ENCODE measurements around the gene PLEKHM2.

The PLEKHM2 gene

GRCh38 chr1:15727021-15727420, 42.9 kb downstream of the PLEKHM2 start:
- no peak for DNase-seq

GRCh38 chr1:15727424-15727823, 43.3 kb downstream of the PLEKHM2 start:
- DNase-seq: no peak

- DNase-seq: no peak
Observed at GRCh38 chr1:15727866-15728534, 43.9 kb downstream of the PLEKHM2 start.

GRCh38 chr1:15728937-15729657, 45.0 kb downstream of the PLEKHM2 start:
- no peak for DNase-seq

GRCh38 chr1:15730423-15730822, 46.3 kb downstream of the PLEKHM2 start:
- DNase-seq: no peak

GRCh38 chr1:15730936-15731335, 46.8 kb downstream of the PLEKHM2 start:
- no peak for DNase-seq

- DNase-seq: no peak
Observed at GRCh38 chr1:15731735-15732685, 47.9 kb downstream of the PLEKHM2 start.

- DNase-seq: no peak
Observed at GRCh38 chr1:15732686-15733081, 48.6 kb downstream of the PLEKHM2 start.

- DNase-seq: no peak
Observed at GRCh38 chr1:15733218-15733725, 49.2 kb downstream of the PLEKHM2 start.

GRCh38 chr1:15733726-15734226, 49.7 kb downstream of the PLEKHM2 start:
- DNase-seq: no peak

- no peak for DNase-seq
Observed at GRCh38 chr1:15734296-15734695, 50.2 kb downstream of the PLEKHM2 start.

GRCh38 chr1:15734901-15735300, 50.8 kb downstream of the PLEKHM2 start:
- DNase-seq: no peak

- DNase-seq: no peak
Observed at GRCh38 chr1:15735304-15736037, 51.4 kb downstream of the PLEKHM2 start.

GRCh38 chr1:15736038-15736891, 52.1 kb downstream of the PLEKHM2 start, which contains the start of gene SLC25A34:
Gene SLC25A34 (plus strand): TSS chr1:15736258. CDS start chr1:15736486, 228 bp downstream.
- DNase-seq: no peak

GRCh38 chr1:15736892-15737261, 52.8 kb downstream of the PLEKHM2 start:
- DNase-seq: no peak

- DNase-seq: no peak
Observed at GRCh38 chr1:15737324-15738319, 53.5 kb downstream of the PLEKHM2 start.

GRCh38 chr1:15738416-15739113, 54.4 kb downstream of the PLEKHM2 start:
- DNase-seq: no peak

- DNase-seq: no peak
Observed at GRCh38 chr1:15739259-15739658, 55.1 kb downstream of the PLEKHM2 start.

GRCh38 chr1:15739745-15740144, 55.6 kb downstream of the PLEKHM2 start:
- no peak for DNase-seq
